Fibroblast of the conjunctiva (primary cell): Measurements from ENCODE around the gene PLET1.

Experiments used
- DNase-seq: peaks from one replicate; pipeline ENCODE4 v3.0.0-alpha.2; 2010; ENCODE audit warnings: low read depth

Gene PLET1

DNA sequence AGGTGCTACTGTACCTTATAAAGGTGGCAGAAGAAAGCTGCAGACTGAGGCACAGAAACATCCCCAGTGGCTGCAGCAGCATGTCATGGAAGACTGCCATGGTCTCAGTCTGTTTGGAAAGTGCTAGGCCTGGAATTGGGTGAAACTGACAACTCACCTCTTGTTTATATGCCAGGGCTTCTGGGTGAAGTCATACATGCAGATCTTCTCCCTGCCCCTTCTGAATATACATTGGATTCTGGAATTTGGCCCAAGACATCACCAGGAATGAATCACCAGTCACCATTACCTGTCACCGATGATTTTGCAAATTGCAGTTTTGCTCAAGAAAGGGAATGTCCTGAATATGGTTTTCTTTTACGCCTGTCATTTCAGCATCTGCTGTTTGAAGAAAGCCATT is at the start of gene PLET1:
PLET1 (minus strand) TSS at position 371 of the 400 bp plus-strand sequence; CDS start at position 100, 271 bp downstream.
- DNase-seq: no peak

DNA sequence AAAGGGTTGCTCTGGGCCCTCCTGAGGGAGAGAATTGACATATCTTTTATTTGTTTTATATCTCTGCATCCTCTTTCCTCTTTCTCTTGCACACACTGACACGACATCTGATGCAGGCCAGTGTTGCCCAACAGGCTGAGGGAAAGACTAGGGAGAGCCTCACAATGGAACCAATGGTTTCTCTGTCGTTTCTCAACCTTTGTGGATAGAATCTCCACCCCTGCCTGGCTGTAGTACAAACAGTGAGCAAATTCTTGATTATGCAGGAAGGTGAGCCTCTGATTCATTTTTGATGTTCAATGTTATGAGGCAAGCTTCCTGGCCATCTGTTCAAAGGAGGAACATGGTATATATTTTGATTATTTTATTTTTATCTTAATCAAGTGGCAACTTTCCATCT is 49.8 kb upstream of the PLET1 start:
- no peak for DNase-seq

GRCh38 chr11:112308651-112309050 is 48.0 kb upstream of the PLET1 start:
- no peak for DNase-seq

GRCh38 chr11:112307616-112308015 is 47.0 kb upstream of the PLET1 start:
- DNase-seq: no peak

GRCh38 chr11:112306230-112306629 is 45.6 kb upstream of the PLET1 start:
- DNase-seq: no peak

DNA sequence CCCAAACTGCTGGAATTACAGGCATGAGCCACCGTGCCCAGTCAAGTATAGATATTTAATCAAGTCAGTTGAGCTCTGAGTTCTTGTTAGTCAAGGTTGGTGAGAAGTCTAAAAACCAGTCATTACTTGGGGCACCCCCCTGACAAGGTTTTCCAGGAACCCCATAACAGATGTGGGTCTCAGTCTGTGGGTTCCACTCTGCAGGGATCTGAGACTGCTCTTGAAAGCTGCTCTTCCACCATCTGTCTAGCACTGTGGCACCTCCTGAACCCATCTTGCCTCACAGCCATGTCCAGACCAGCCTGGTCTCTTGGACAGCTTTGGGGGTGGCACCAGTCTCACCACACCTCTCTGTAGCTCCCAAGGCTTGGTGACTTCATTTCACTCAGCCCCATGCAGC is 44.3 kb upstream of the PLET1 start:
- DNase-seq: no peak

DNA sequence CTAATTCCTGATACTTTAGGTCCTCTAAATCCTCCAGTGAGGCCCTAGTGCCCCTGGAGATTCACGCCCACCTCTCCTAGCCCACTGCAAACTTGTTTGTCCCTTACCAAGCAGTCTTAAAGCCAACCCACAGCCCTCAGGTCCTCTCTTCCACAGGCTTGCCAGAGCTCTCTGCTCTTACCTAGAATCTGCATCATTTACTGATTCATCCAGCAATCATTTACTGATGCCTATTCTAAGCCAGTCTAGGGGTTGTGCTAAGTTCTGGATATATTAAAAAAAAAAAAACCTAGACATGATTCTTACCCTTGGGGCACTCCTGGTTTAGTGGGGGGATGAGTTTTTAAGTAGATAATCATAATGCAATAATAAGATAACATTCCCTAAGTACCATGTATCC is 43.0 kb upstream of the PLET1 start:
- DNase-seq: no peak

- DNase-seq: no peak
Measured at GRCh38 chr11:112302226-112302868, 41.7 kb upstream of the PLET1 start.

GRCh38 chr11:112300094-112300786 is 39.6 kb upstream of the PLET1 start:
- no peak for DNase-seq

- no peak for DNase-seq
Measured at GRCh38 chr11:112298535-112298934, 37.9 kb upstream of the PLET1 start.

- no peak for DNase-seq
Measured at GRCh38 chr11:112297248-112297866, 36.7 kb upstream of the PLET1 start.

DNA sequence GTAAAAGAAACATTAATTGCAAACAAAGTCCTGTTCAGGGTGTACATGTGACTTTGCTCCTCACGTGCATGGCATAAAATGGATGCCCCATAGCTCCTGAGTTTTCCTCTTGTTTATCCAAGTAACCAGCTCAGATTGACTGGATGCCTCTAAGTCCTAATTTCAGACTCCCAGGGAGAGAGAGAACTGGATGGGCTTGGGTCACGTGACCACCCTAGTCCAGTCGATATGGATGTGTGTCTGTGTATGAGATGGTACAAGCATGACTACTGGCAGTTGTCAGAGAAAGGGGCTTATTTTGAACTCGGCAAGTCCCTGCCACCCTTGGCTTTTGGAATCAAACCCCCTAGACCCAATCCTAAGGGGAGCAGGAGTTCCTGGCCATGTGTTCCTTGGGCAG is 35.4 kb upstream of the PLET1 start:
- DNase-seq: no peak

DNA sequence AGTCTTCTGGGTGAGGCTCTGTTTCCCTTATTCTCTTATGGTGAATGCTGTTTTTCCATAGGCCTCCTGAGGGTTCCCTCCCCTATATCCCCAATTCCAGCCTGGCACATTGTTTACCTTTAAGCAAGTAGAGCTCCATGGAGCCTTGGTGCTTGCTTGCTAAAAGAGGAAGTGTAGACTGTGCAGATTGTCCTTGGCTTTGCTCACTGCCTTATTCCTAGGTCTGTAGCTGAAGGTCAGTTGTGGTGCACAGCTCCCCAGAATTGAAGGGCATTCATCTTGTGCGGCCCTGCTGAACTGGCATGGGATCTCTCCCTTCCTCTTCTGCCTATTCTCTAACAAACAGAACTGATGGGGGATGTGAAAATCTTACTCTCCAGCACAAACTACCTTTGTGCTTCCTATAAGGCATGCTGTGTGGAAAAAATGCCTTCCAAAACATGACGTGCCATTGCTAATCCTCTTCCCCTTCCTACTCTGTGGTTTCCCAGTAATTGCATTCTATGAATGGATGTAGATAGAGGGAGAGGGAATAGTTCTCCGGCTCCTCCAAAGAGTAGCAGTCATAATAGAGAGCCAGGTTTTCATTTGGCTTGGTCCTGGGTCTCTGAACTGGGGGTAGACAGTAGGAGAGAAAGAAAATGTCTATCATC is 34.2 kb upstream of the PLET1 start:
- no peak for DNase-seq

GRCh38 chr11:112293614-112294013 is 33.0 kb upstream of the PLET1 start:
- no peak for DNase-seq

DNA sequence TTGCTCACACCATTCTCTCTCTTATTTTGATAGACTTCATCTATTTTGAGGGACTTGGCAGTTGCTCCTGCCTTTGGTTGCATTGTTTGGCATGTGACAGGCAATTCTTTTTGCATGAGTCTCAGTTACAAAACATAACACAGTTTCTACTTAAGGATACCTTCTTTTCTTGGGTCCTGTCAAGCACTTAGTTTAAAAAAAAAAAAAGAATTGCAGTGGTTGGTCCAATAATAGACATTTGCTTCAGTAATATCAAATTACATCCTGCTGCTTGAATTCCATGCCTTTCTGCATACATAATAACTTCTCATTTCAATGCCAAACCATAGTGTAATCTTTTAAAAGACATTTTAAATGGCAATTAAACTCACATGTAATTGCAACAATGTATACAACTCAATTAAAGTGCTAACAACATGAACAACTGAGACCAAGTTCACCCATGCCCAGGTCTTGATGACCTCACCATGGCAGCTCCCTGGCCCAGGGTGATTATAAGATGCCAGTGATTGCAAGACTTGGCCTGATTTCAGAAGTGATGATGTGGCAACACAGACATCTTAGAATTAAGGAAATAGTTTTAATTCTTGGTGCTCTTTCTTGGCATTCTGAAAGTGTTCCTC is 32.2 kb upstream of the PLET1 start:
- DNase-seq: peak; percentile 89

DNA sequence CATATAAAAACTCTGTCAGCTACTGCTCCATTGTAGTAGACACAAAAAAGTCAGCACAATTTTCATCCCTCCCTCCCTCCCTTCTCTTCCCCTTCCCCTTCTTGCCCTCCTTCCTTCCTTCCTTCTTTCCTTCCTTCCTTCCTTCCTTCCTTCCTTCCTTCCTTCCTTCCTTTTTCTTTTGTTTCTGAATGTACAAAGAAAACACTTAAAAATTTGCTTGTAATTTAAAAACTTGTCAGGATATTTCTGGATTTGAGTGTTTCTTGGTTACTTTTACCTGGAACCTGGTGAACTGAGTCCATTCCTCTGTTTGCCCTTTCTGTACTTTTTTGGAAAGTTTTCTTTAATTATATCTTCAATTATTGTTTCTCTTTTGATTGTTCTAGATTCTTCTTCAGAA is 31.5 kb upstream of the PLET1 start:
- DNase-seq: no peak

DNA sequence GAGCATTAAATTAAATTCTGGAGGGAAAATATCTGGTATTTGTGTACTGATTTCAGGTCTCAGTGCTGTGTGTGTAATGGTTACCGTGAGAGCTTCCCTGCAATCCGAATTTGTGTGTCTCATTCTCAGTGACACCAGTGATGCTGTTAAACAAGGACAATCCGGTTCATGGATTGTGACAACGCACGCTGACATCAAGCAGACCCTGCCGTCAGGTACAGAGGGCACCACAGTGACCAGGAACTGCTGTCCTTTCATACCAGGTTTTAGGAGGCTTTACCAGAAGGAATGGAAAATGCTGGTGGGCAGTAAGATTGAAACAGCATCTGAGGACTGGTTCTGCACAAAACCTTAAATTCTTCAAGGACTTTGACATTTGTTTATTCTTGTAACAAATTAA is 30.5 kb upstream of the PLET1 start:
- no peak for DNase-seq

DNA sequence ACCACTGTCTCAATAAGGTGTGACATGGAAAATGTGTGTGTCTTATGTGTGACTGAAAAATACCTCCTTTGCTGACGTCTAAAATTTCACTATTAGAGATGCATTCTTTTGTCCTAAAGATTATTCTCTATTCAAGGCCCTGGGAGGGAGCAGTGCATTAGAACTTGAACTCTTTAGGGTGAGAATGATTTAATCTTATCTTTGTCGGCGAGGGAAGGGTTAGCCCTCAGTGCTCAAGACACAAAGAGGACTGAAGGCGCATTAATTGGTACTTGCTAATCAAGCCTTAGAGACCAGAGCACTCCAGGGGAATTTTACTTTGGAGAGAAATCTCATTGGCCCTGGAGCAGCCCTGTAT is 29.8 kb upstream of the PLET1 start:
- no peak for DNase-seq

DNA sequence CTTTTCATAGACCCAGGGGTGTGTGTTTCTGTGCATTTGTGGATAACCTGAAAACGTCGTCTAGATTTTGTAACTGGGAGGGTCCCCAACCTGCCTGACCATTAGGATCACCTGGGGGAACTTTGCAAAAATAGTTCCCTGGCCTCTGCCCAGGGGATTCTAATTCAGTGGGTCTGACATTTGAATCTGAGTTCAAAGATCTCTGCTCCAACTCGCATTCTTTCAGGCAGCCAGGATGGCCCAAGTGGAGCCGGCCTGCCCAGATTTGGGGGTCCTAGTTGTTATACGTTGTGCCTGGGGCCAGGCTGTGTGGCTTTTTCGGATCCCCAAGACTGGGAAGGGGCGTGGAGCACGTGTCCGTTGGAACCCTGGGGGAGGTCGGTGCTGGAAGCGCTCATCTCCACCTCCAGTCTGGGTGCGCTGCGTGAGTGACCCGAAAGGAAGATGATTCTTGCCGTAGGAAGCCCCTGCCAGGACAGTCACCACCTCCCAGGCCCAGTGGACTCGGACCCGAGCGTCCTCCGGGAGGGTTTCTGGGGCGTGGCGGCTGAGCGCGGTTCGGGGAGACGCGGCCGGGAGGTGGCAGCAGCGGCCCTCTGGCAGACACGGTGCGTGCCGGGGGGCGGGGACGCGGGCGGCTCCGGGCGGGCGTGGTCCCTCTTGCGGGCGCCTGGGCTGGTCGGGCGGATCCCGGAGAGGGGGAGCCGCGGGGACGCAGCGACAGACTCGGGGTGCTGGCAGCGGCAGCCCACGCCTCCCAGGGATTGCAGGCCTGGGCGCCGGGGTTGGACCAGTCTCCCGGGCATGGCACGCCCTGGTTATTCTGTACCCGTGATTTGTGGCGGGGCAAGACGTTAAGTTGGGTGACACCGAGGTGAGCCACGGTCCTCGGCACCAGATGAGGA is 29.2 kb upstream of the PLET1 start:
- peak; percentile 37 for DNase-seq

DNA sequence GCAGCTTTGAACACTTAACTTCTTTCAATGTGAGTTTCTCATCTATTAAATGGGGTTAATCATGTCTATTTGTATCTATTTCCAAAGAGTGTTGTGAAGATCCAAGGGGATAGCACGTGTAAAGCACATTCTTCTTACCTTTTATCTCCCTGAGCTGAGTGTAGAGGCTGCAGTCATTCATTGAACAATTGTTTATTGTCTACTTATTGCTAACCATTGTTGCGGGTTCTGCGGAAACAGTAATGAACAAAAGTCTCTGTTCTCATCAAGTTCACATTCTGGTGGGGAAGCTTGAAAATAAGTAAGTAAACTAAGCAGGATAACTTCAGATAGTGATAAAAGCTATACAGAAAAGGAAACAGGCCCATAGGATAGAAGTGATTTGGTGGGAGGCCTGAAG is 27.4 kb upstream of the PLET1 start:
- DNase-seq: no peak

- no peak for DNase-seq
Measured at GRCh38 chr11:112285841-112286311, 25.2 kb upstream of the PLET1 start.
